Sigmoid colon (tissue), 4 donors: ENCODE results near the gene PROSER2.

Source experiments
- CTCF ChIP-seq, 4 experiments: fragments of 450-650 bp in 3 of 4; fragments of 200-600 bp in 1 of 4; IDR thresholded peaks; one replicate each; pipeline ENCODE4 v1.5.1; 2016 to 2019; ENCODE audit warnings: antibody characterized with exemption in 4 of 4, mild to moderate bottlenecking in 3 of 4, moderate library complexity in 2 of 4
- EP300 ChIP-seq, 4 donors: sonication (generic); formaldehyde crosslinking; IDR thresholded peaks; one replicate each; pipeline ENCODE4 v1.6.1; 2017; ENCODE audit warnings: antibody characterized with exemption in 4 of 4
- POLR2A ChIP-seq, 2 donors: fragments of 450-650 bp; IDR thresholded peaks; one replicate each; pipeline ENCODE4 v1.6.1; 2016; ENCODE audit warnings: antibody characterized with exemption in 2 of 2, mild to moderate bottlenecking in 2 of 2, moderate library complexity in 2 of 2

DNA sequence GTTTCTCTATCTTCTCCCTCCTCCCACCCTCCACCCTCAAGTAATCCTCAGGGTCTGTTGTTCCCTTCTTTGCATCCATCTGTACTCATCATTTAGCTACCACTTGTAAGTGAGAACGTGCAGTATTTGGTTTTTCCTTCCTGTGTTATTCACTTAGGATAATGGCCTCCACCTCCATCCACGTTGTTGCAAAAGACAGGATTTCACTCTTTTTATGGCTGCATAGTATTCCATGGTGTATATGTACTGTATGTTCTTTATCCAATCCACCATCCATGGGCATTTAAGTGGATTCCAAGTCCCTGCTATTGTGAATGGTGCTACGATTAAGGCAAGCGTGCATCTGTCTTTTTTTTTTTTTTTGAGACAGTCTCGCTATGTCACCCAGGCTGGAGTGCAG is 72.4 kb downstream of the PROSER2 start:
- TF ChIP-seq CTCF (IDR thresholded peaks at IDR 0.05) (no peak), POLR2A (IDR thresholded peaks at IDR 0.05) (no peak), EP300 (IDR thresholded peaks at IDR 0.05) (no peak)
